Chondrocyte (in vitro differentiated cells): ENCODE data around the gene VARS2. TPM values are rescaled to one million over a fixed set of nuclear protein-coding genes. Genes with fewer than 3 reads are reported as not detected.

ENCODE experiments used
- DNase-seq: peaks from one replicate; pipeline ENCODE4 v3.0.0; 2021; ENCODE audit warnings: mixed read lengths, low spot score
- H3K27ac Mint-ChIP-seq: one replicate; pipeline ENCODE4 v1.8.0; 2021; ENCODE audit warnings: mild to moderate bottlenecking, moderate library complexity, mixed read lengths; ENCODE audit not compliant: unreplicated experiment
- H3K27me3 Mint-ChIP-seq: 2 replicates; pipeline ENCODE4 v1.8.0; 2021; ENCODE audit warnings: low read depth, mixed read lengths
- H3K36me3 Mint-ChIP-seq: 2 replicates; pipeline ENCODE4 v1.8.0; 2021; ENCODE audit warnings: low read depth, mixed read lengths
- H3K4me1 Mint-ChIP-seq: 2 replicates; pipeline ENCODE4 v1.8.0; 2021; ENCODE audit warnings: low read depth, mild to moderate bottlenecking, mixed read lengths
- H3K4me3 Mint-ChIP-seq: one replicate; pipeline ENCODE4 v1.8.0; 2021; ENCODE audit warnings: mild to moderate bottlenecking, moderate library complexity, mixed read lengths; ENCODE audit not compliant: unreplicated experiment
- H3K9me3 Mint-ChIP-seq: 2 replicates; pipeline ENCODE4 v1.8.0; 2021; ENCODE audit warnings: low read depth, mixed read lengths
- CTCF ChIP-seq: fragments of 200-600 bp; sonication (generic); IDR thresholded peaks from 2 replicates; pipeline ENCODE4 v1.5.0; 2021; ENCODE audit warnings: antibody characterized with exemption, mild to moderate bottlenecking, moderate library complexity
- total RNA-seq: library from RNA; stranded (reverse); gene quantifications from 3 replicates; pipeline ENCODE4 v1.2.1, GENCODE V29; 2021

The VARS2 gene
- total RNA-seq, 1 donor from 2014 or later, result 33.1 TPM

- Mint-ChIP-seq H3K4me1 (peaks cover 12% of the 10 kb centered on the region), H3K36me3 (no peaks in the 10 kb centered on the region), H3K4me3 (peak overlapping the region; percentile 50), H3K27me3 (peaks cover 5% of the 10 kb centered on the region), H3K9me3 (no peaks in the 10 kb centered on the region), H3K27ac (peak overlapping the region; percentile 32)
- TF ChIP-seq CTCF, result peak; percentile 80
- DNase-seq, result peak; percentile 92
These were observed 28.5 kb downstream of the VARS2 start for GRCh38 chr6:30942338-30943060.

GRCh38 chr6:30944051-30944450 is 30.0 kb downstream of the VARS2 start:
- Mint-ChIP-seq H3K4me3 (no peak overlapping the region), H3K4me1 (peaks cover 12% of the 10 kb centered on the region), H3K36me3 (no peaks in the 10 kb centered on the region), H3K27me3 (peaks cover 13% of the 10 kb centered on the region), H3K9me3 (no peaks in the 10 kb centered on the region), H3K27ac (peak overlapping the region; percentile 55)
- TF ChIP-seq CTCF, result no peak
- DNase-seq, result no peak

GRCh38 chr6:30945281-30945680 is 31.2 kb downstream of the VARS2 start:
- no peaks in the 10 kb centered on the region for H3K9me3 Mint-ChIP-seq
- peaks cover 24% of the 10 kb centered on the region for H3K27me3 Mint-ChIP-seq
- no peak overlapping the region for H3K27ac Mint-ChIP-seq
- peaks cover 12% of the 10 kb centered on the region for H3K4me1 Mint-ChIP-seq
- TF ChIP-seq CTCF, result no peak
- no peak for DNase-seq
- H3K4me3 Mint-ChIP-seq, result no peak overlapping the region
- H3K36me3 Mint-ChIP-seq, result peaks cover 6% of the 10 kb centered on the region

GRCh38 chr6:30947231-30947630 is 33.2 kb downstream of the VARS2 start:
- no peak overlapping the region for H3K27ac Mint-ChIP-seq

GRCh38 chr6:30948811-30949210 is 34.8 kb downstream of the VARS2 start:
- no peak for DNase-seq
- peaks cover 18% of the 10 kb centered on the region for H3K9me3 Mint-ChIP-seq
- no peaks in the 10 kb centered on the region for H3K4me1 Mint-ChIP-seq
- H3K36me3 Mint-ChIP-seq, result peaks cover 15% of the 10 kb centered on the region
- H3K27ac Mint-ChIP-seq, result no peak overlapping the region
- no peak for TF ChIP-seq CTCF
- H3K27me3 Mint-ChIP-seq, result peaks cover 50% of the 10 kb centered on the region
- no peak overlapping the region for H3K4me3 Mint-ChIP-seq

More at GRCh38 chr6:30947231-30947630, 33.2 kb downstream of the VARS2 start:
- no peak for TF ChIP-seq CTCF
- DNase-seq, result no peak
- Mint-ChIP-seq H3K27me3 (peaks cover 42% of the 10 kb centered on the region), H3K4me1 (peaks cover 8% of the 10 kb centered on the region), H3K36me3 (peaks cover 15% of the 10 kb centered on the region), H3K9me3 (peaks cover 18% of the 10 kb centered on the region), H3K4me3 (no peak overlapping the region)
